Ishikawa (cell line): Measurements from ENCODE around the gene CUL4A.

ENCODE experiments used
- CEBPB ChIP-seq: IDR thresholded peaks from 2 replicates; pipeline ENCODE4 v1.6.1; 2012
- CREB1 ChIP-seq: IDR thresholded peaks from 2 replicates; pipeline ENCODE4 v1.6.1; 2012; ENCODE audit warnings: low read depth
- EGR1 ChIP-seq: IDR thresholded peaks from 2 replicates; pipeline ENCODE4 v1.6.1; 2012
- EP300 ChIP-seq: IDR thresholded peaks from 2 replicates; pipeline ENCODE4 v1.6.1; 2012; ENCODE audit warnings: borderline replicate concordance
- FOXM1 ChIP-seq: IDR thresholded peaks from 2 replicates; pipeline ENCODE4 v1.6.1; 2012; ENCODE audit warnings: low read depth, borderline replicate concordance
- MAX ChIP-seq: IDR thresholded peaks from 2 replicates; pipeline ENCODE4 v1.6.1; 2012
- NFIC ChIP-seq: IDR thresholded peaks from 2 replicates; pipeline ENCODE4 v1.6.1; 2012
- RAD21 ChIP-seq: IDR thresholded peaks from 2 replicates; pipeline ENCODE4 v1.6.1; 2012; ENCODE audit warnings: low read depth
- REST ChIP-seq: IDR thresholded peaks from 2 replicates; pipeline ENCODE4 v1.6.1; 2012; ENCODE audit warnings: low read depth, mild to moderate bottlenecking
- TAF1 ChIP-seq: IDR thresholded peaks from 2 replicates; pipeline ENCODE4 v1.6.1; 2012; ENCODE audit warnings: low read depth, mild to moderate bottlenecking
- TCF12 ChIP-seq: IDR thresholded peaks from 2 replicates; pipeline ENCODE4 v1.6.1; 2012; ENCODE audit warnings: low read depth
- TEAD4 ChIP-seq: IDR thresholded peaks from 2 replicates; pipeline ENCODE4 v1.6.1; 2012
- USF1 ChIP-seq: IDR thresholded peaks from 2 replicates; pipeline ENCODE4 v1.6.1; 2012
- YY1 ChIP-seq: IDR thresholded peaks from 2 replicates; pipeline ENCODE4 v1.6.1; 2012; ENCODE audit warnings: low read depth
- ZBTB7A ChIP-seq: IDR thresholded peaks from 2 replicates; pipeline ENCODE4 v1.6.1; 2012; ENCODE audit warnings: low read depth

Gene CUL4A

GRCh38 chr13:113209336-113209758, at the start of gene CUL4A:
TSS of gene CUL4A (plus strand) at chr13:113209613. CDS start at chr13:113209628, 15 bp downstream.
- TF ChIP-seq YY1 = peak; percentile 82
- no peak for TF ChIP-seq TEAD4

- TF ChIP-seq MAX = no peak
- no peak for TF ChIP-seq YY1
- no peak for TF ChIP-seq TCF12
- no peak for TF ChIP-seq RAD21
- TF ChIP-seq EP300 = no peak
- TF ChIP-seq EGR1 = no peak
- TF ChIP-seq TAF1 = no peak
- no peak for TF ChIP-seq FOXM1
- TF ChIP-seq NFIC = no peak
- TF ChIP-seq CEBPB = no peak
- no peak for TF ChIP-seq CREB1
- no peak for TF ChIP-seq REST
- no peak for TF ChIP-seq ZBTB7A
- TF ChIP-seq TEAD4 = no peak
- TF ChIP-seq USF1 = no peak
Measured at GRCh38 chr13:113159701-113160100, 49.7 kb upstream of the CUL4A start.

- no peak for TF ChIP-seq REST
- TF ChIP-seq NFIC = no peak
- no peak for TF ChIP-seq CEBPB
- TF ChIP-seq RAD21 = no peak
- no peak for TF ChIP-seq EGR1
- no peak for TF ChIP-seq YY1
- no peak for TF ChIP-seq MAX
- TF ChIP-seq TAF1 = no peak
- TF ChIP-seq CREB1 = no peak
- no peak for TF ChIP-seq FOXM1
- TF ChIP-seq TCF12 = no peak
- no peak for TF ChIP-seq EP300
Measured at GRCh38 chr13:113160983-113161382, 48.4 kb upstream of the CUL4A start.

- TF ChIP-seq TAF1 (no peak), MAX (peak; percentile 60)
Measured at GRCh38 chr13:113161433-113161832, 48.0 kb upstream of the CUL4A start.

- TF ChIP-seq ZBTB7A = no peak
- no peak for TF ChIP-seq YY1
- no peak for TF ChIP-seq NFIC
- TF ChIP-seq MAX = no peak
- TF ChIP-seq FOXM1 = no peak
- no peak for TF ChIP-seq REST
- no peak for TF ChIP-seq CEBPB
- TF ChIP-seq EP300 = no peak
- TF ChIP-seq EGR1 = no peak
- TF ChIP-seq RAD21 = no peak
- TF ChIP-seq TCF12 = no peak
Measured at GRCh38 chr13:113162783-113163685, 46.4 kb upstream of the CUL4A start.
